Mucosa of descending colon (tissue), 3 donors: Measurements from ENCODE around the gene STK32B. TPM values are rescaled to one million over a fixed set of nuclear protein-coding genes. Genes with fewer than 3 reads are reported as not detected.

ENCODE experiments used
- ATAC-seq: fragments of 200-7000 bp; cut with Tn5 transposase; one replicate; pipeline ENCODE4 v1.9.1; 2020; ENCODE audit warnings: mild to moderate bottlenecking, moderate library complexity
- DNase-seq, 3 donors: peaks; one replicate each; pipeline ENCODE4 v3.0.0-alpha.2; 2020
- H3K36me3 ChIP-seq: fragments of 200-600 bp; one replicate; pipeline ENCODE4 v1.8.0; 2021; ENCODE audit warnings: low read depth, mild to moderate bottlenecking
- H3K4me1 ChIP-seq: fragments of 200-600 bp; one replicate; pipeline ENCODE4 v1.8.0; 2021; ENCODE audit warnings: low read depth, mild to moderate bottlenecking
- H3K4me3 ChIP-seq: fragments of 200-600 bp; one replicate; pipeline ENCODE4 v1.8.0; 2021; ENCODE audit warnings: mild to moderate bottlenecking
- H3K9me3 ChIP-seq: fragments of 200-600 bp; one replicate; pipeline ENCODE4 v1.8.0; 2021; ENCODE audit warnings: mild to moderate bottlenecking
- intact Hi-C, 2 donors: fragments of 100-400 bp; cut with DNase I in 1 of 2; cut with micrococcal nuclease in 1 of 2; formaldehyde crosslinking; loops; one replicate each; pipeline versions ENCODE4 v1.11.0 to v1.11.1; 2022; cut with DNase I, micrococcal nuclease
- total RNA-seq, 3 donors: library from RNA; stranded (reverse); fragmentation: NEBNext Ultra II Directional in 2 of 3; extraction: Animal tissue kit (Norgen Biotek cat#: 25700) in 2 of 3; gene quantifications; one replicate each; pipeline versions ENCODE4 v1.2.1 to v1.2.4, GENCODE V29; 2021 to 2023
- TF ChIP-seq, protein P1 (sequence below): fragments of 200-600 bp; IDR thresholded peaks from one replicate; pipeline ENCODE4 v1.8.0; 2022; ENCODE audit warnings: antibody characterized with exemption, mild to moderate bottlenecking
- donor health status: DM: no; HTN: no; CAD: no; lungs with moderate emphysema.
- donor health status: DM: no; HTN: no; CAD: no.
- donor health status: DM: no; HTN: yes; CAD: no.

Gene STK32B
- total RNA-seq, 3 donors from 2014 or later: 0.67 to 2.2 (median 1.1) TPM

- Histone ChIP-seq H3K36me3 (no peaks in the 10 kb centered on the region), H3K9me3 (no peaks in the 10 kb centered on the region), H3K4me3 (no peak overlapping the region), H3K4me1 (no peaks in the 10 kb centered on the region)
- intact Hi-C loops: no loop called here
- TF ChIP-seq, protein P1, sequence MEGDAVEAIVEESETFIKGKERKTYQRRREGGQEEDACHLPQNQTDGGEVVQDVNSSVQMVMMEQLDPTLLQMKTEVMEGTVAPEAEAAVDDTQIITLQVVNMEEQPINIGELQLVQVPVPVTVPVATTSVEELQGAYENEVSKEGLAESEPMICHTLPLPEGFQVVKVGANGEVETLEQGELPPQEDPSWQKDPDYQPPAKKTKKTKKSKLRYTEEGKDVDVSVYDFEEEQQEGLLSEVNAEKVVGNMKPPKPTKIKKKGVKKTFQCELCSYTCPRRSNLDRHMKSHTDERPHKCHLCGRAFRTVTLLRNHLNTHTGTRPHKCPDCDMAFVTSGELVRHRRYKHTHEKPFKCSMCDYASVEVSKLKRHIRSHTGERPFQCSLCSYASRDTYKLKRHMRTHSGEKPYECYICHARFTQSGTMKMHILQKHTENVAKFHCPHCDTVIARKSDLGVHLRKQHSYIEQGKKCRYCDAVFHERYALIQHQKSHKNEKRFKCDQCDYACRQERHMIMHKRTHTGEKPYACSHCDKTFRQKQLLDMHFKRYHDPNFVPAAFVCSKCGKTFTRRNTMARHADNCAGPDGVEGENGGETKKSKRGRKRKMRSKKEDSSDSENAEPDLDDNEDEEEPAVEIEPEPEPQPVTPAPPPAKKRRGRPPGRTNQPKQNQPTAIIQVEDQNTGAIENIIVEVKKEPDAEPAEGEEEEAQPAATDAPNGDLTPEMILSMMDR: no peak
- no peak for ATAC-seq
- no peak for DNase-seq
Observed at GRCh38 chr4:5030927-5031326, 20.4 kb upstream of the STK32B start.

GRCh38 chr4:5032813-5033212 is 18.5 kb upstream of the STK32B start:
- Histone ChIP-seq H3K9me3 (no peaks in the 10 kb centered on the region), H3K4me3 (no peak overlapping the region), H3K4me1 (no peaks in the 10 kb centered on the region), H3K36me3 (no peaks in the 10 kb centered on the region)
- TF ChIP-seq, protein P1: no peak
- intact Hi-C loops: no loop called here
- DNase-seq (no peak), ATAC-seq (no peak)

GRCh38 chr4:5033281-5033841 is 17.9 kb upstream of the STK32B start:
- Histone ChIP-seq H3K4me3 (no peak overlapping the region), H3K36me3 (no peaks in the 10 kb centered on the region), H3K4me1 (no peaks in the 10 kb centered on the region), H3K9me3 (no peaks in the 10 kb centered on the region)
- intact Hi-C loops: no loop called here
- DNase-seq (peak in 1 of 3 donors; percentile 10), ATAC-seq (peak; percentile 42)
- TF ChIP-seq, protein P1: no peak

GRCh38 chr4:5034206-5034605 is 17.1 kb upstream of the STK32B start:
- intact Hi-C loops: no loop called here
- ATAC-seq (no peak), DNase-seq (no peak)
- Histone ChIP-seq H3K9me3 (no peaks in the 10 kb centered on the region), H3K36me3 (no peaks in the 10 kb centered on the region), H3K4me1 (no peaks in the 10 kb centered on the region), H3K4me3 (no peak overlapping the region)
- TF ChIP-seq, protein P1: no peak

DNA sequence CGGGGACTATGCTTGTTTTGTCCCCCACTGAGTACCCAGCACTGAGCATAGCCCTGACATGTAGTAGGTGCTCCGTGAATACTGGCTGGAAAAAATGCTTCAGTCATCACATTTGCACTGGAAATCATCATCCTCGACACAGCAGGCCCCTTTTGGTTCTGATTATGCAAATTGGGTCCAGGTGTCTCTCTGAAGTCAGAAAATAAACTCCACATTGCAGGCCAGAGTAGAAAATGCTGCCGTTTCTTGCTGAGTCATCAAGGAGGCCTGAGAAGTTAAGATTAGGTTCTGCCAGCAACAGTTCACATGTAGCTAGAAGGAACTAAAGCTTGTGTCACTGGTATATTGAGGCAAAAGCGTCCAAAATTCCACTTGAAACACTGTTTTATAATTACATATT is 15.0 kb upstream of the STK32B start:
- TF ChIP-seq, protein P1: no peak
- intact Hi-C loops: no loop called here
- ATAC-seq (no peak), DNase-seq (no peak)
- H3K36me3 ChIP-seq: no peaks in the 10 kb centered on the region
- no peaks in the 10 kb centered on the region for H3K4me1 ChIP-seq
- no peak overlapping the region for H3K4me3 ChIP-seq
- H3K9me3 ChIP-seq: no peaks in the 10 kb centered on the region
